GM21825 (cell line): ENCODE measurements around the gene SCNN1A.

ENCODE experiments used
- ATAC-seq: cut with Tn5 transposase; IDR thresholded peaks from one replicate; pipeline ENCODE4 v1.9.1; 2021; ENCODE audit warnings: mild to moderate bottlenecking, moderate library complexity; ENCODE audit not compliant: unreplicated experiment

SCNN1A gene

GRCh38 chr12:6369916-6370575 lies 5.3 kb downstream of the SCNN1A start:
- no peak for ATAC-seq

- no peak for ATAC-seq
Measured at GRCh38 chr12:6368906-6369525, 6.3 kb downstream of the SCNN1A start.

GRCh38 chr12:6367969-6368892 lies 7.1 kb downstream of the SCNN1A start:
- no peak for ATAC-seq

- ATAC-seq, result peak; percentile 53
Measured at GRCh38 chr12:6367065-6367968, 8.0 kb downstream of the SCNN1A start.

- no peak for ATAC-seq
Measured at GRCh38 chr12:6364044-6364374, 11.4 kb downstream of the SCNN1A start.

- ATAC-seq, result no peak
Measured at GRCh38 chr12:6363330-6364043, 11.9 kb downstream of the SCNN1A start.

GRCh38 chr12:6363010-6363329 lies 12.4 kb downstream of the SCNN1A start:
- ATAC-seq, result no peak

GRCh38 chr12:6362403-6362802 lies 13.0 kb downstream of the SCNN1A start:
- ATAC-seq, result no peak

- no peak for ATAC-seq
Measured at GRCh38 chr12:6361834-6362233, 13.5 kb downstream of the SCNN1A start.

- no peak for ATAC-seq
Measured at GRCh38 chr12:6360578-6361490, 14.5 kb downstream of the SCNN1A start.

GRCh38 chr12:6360080-6360571 lies 15.2 kb downstream of the SCNN1A start:
- no peak for ATAC-seq

GRCh38 chr12:6358881-6359280 lies 16.5 kb downstream of the SCNN1A start:
- ATAC-seq, result no peak

- ATAC-seq, result no peak
Measured at GRCh38 chr12:6356374-6356820, 19.0 kb downstream of the SCNN1A start.

- no peak for ATAC-seq
Measured at GRCh38 chr12:6355491-6356373, 19.6 kb downstream of the SCNN1A start.

GRCh38 chr12:6354495-6355393 lies 20.6 kb downstream of the SCNN1A start:
- ATAC-seq, result no peak

GRCh38 chr12:6352193-6353173 lies 22.9 kb downstream of the SCNN1A start:
- no peak for ATAC-seq
